GF-D8 (cell line): Measurements from ENCODE around the gene HDAC1.

ENCODE experiments used
- DNase-seq: peaks from one replicate; lab custom pipeline; 2025; lab: John Stamatoyannopoulos, UW

The HDAC1 gene

DNA sequence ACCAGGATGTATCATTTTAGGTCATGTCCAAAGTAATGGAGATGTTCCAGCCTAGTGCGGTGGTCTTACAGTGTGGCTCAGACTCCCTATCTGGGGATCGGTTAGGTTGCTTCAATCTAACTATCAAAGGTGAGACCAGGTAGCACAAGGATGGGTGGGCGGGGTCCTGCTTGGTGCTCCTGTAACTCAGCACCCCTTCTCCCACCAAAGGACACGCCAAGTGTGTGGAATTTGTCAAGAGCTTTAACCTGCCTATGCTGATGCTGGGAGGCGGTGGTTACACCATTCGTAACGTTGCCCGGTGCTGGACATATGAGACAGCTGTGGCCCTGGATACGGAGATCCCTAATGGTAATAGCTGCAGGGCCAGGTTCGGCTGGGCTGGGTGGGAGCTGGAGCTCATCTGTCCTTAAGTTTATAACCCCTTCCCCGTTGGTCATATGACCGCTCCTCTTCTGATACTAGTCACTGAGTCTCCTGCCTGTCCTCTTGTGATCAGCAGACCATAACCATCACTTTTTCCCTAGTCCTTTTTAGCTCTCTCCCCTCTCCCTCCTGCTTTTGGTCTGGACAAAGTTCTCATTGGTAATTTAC lies 38.8 kb downstream of the HDAC1 start:
- DNase-seq: no peak

DNA sequence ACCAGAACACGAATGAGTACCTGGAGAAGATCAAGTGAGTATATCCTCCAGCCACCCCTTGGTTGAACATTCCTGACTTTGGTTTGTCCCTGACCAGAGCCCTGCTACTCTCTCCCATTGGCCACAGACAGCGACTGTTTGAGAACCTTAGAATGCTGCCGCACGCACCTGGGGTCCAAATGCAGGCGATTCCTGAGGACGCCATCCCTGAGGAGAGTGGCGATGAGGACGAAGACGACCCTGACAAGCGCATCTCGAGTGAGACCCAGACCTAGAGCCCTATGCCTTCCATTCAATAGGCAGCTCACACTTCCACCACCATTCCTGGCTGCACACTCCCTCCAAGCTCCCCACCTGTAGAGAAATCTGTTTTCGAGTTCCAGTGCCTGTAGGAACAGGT lies 39.7 kb downstream of the HDAC1 start:
- no peak for DNase-seq

DNA sequence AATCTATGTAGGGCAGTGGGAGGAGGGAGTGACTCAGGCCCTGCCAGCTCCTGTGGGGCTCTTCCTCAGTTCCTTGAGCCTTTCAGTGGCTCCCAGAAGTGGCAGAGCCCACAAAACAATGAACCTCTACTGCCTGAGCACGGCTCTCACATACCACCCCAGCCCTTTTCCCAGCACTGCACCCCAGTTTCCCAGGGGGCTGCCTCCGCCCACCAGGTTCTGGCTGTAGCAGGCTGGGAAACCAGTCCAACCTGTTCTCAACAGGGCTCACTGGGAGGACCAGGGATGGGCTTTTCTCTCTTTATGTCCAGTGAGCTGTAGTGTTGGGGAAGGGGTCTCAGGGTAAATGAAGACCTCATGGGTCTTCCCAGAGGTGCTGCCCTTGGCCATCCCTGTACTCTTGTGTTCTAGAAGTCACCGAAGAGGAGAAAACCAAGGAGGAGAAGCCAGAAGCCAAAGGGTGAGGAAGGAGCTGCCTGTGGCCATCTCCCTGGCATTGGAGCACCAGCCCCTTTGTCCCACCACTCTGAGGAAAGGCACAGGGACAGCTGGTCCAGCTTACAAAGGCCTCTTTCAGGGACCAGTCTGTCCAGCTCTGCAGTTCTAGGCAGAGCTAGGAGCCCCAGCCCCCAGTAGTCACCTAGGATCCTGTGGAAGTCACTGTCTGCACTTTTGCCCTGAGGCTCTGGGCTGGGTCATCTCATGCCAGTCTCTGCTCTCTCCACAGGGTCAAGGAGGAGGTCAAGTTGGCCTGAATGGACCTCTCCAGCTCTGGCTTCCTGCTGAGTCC lies 40.6 kb downstream of the HDAC1 start:
- no peak for DNase-seq

DNA sequence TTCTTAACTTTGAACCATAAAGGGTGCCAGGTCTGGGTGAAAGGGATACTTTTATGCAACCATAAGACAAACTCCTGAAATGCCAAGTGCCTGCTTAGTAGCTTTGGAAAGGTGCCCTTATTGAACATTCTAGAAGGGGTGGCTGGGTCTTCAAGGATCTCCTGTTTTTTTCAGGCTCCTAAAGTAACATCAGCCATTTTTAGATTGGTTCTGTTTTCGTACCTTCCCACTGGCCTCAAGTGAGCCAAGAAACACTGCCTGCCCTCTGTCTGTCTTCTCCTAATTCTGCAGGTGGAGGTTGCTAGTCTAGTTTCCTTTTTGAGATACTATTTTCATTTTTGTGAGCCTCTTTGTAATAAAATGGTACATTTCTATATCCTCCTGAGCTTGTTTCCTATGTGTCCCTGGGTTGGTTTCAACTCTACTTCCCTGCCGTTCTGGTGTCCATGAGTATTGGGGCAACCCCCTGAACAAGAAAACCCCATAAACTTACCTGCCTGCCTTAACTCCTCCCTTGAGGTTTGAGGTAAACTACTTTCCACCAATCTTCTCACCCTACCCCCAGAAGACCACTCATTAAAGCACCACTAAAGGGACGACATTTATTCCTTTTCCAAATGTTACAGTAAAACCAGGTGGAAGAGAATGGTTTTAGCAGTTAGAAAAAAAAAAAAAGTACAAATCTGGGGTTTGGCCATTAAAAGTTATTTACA lies 41.5 kb downstream of the HDAC1 start:
- no peak for DNase-seq

DNA sequence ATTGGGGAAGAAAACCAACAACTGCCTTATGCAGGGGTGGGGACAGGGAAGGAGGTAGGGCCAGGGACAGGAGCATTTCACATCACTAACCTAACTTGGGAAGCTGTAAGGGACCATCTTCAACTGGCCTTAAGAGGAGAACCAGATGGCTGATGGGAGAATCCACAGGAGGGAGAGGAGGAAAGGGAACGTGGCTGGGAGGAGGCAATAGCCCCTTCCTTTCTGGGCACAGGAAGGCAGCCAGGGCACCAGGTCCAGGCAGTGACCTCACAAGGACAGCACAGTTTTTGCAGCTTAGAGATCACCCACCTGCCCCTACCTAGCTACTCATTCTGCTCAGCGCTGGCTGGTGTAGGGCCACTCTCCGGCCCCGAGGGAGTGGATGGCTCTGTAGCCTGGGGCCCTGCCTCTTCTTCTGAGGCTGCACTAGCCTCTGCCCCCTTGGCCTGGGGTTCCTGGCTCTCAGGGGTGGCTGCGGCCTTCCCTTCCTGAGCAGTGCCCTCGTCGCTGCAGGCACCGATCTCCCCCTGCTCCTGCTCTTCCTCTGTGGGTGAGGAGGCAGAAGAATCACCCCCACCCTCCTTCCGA lies 42.5 kb downstream of the HDAC1 start:
- no peak for DNase-seq

DNA sequence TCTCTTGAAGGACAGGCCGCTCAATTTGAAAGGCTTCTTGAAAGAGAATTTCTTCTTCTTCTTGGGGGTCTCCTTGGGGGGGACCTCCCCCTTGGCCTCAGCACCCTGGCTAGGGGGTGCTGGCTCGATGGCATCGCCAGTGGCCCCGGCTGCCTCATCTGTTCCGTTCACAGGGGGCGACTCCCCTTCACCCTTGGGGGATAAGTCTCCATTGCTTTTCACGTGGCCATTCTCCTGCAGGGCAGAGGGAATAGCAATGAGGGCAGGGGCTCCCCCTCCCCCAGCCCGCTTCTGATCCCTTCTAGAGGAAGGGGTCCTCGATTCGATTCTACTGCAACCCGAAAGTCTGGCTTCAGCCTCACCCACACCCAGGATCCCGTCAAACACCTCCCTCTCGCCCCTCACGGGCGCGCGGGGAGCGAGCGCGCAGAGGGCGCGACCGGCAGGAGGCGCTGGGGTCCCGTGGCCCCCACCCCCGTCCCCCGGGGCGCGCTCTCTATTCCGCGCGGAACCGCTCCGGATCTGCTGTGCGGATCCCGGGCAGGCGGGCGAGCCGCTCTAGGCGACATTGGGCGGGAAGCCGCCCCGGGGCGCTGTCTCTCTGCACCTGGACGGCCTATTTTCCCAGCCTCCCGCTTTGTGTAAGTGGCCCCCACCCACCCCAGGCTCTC lies 43.1 kb downstream of the HDAC1 start:
- DNase-seq: no peak

DNA sequence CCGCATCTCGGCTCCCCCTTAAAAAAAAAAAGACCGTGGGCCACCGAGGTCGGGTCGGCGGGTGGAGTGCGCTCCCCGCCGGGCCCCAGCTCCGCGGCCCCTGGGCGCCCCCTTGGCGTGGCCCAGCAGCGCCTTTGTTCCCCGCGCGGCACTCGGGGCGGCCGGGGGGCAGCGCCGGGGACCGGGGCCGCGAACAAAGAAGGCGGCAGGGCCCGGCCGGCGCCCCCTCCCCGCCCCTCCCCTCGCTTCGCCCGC lies 43.6 kb downstream of the HDAC1 start:
- no peak for DNase-seq

DNA sequence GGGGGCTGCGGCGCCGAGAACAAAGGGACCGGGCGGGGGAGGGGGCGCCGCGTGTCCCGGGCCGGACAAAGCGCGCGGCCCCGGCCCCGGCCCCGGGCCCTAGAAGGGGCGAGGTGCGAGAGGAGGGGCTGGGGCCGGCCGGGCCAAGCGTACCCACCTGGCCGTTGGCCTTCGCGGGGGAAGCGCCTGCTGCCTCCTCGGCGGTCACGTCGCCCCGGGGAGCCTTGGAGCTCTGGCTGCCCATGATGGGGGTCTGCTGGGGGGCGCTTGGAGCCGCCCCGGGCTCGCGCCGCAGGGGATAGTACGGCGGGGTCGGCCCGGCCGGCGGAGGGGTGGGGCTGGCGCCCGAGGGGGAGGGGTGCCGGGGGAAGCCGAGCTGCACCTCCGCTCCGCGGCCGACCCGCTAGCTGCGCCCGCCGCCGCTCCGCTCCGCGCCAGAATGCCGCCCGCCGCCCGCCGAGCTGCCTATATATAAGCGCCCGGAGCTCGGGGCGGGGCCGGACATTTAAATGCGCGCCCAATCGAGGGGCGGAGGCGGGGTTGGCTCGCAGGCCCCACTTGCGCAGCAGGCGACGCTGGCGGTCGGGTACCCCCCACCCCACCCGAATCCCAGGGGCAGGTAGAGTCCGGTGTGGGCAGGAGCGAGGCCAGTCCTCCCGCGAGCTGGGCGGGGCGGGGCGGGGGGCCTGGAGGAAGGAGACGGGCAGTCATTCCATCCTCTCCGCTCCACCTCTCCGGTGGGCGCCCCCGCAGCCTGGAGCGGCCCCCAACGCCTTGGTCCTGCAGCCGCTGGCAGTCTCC lies 44.1 kb downstream of the HDAC1 start, which contains the start of gene MARCKSL1:
Gene MARCKSL1 (minus strand): TSS at position 444 of the 801 bp plus-strand sequence. CDS start 200 bp downstream, at position 244.
- no peak for DNase-seq

DNA sequence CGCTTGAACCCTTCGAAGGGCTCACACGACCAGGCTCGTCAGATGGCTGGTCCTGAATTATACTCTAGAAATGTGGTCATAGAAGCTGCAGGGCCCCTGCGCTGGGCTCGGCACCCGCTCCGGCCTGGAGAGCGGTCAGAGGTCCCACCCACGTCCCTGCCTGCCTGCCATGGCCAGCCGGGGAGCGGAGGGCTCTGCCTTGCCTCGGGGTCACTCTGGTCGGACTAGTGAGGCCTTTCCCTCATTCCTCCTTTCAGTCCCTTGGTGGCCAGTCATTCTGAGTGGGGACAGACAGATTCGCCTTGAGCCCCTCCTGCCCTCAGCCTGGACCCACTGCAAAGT lies 44.7 kb downstream of the HDAC1 start:
- no peak for DNase-seq

DNA sequence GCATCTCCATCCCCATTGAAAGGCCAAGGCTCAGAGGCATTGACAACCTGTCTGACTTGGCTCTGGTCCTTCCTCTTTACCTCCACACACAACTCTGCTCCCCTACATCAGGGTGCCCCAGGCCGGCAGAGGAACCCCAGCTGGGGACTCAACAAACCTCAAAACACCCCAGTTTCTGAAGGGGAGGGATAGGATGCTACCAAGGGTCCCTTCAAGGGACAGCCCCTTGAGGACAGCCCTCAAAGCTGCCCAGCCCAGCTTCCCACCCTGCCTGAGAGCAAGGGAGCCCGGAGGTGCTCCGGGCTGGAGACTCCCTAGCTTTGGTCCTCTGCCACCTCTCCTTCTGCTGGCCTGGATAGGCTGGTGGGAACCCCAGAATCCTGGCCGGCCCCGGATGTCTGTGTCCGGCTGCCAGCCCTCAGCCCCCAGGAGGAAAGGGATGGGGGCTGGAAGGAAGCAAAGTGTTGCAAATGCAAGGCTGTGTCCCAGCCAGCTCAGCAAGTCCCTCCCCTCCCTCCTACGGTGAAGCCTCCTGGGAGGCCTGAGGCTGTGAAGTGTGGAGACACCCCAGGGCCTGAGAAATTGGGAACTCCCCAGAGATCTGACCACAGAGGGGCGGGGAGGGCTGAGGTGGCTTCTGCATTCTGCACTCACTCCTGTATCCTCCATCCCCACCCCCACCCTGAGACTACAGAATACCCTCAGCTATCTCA lies 45.2 kb downstream of the HDAC1 start:
- peak; percentile 78 for DNase-seq

DNA sequence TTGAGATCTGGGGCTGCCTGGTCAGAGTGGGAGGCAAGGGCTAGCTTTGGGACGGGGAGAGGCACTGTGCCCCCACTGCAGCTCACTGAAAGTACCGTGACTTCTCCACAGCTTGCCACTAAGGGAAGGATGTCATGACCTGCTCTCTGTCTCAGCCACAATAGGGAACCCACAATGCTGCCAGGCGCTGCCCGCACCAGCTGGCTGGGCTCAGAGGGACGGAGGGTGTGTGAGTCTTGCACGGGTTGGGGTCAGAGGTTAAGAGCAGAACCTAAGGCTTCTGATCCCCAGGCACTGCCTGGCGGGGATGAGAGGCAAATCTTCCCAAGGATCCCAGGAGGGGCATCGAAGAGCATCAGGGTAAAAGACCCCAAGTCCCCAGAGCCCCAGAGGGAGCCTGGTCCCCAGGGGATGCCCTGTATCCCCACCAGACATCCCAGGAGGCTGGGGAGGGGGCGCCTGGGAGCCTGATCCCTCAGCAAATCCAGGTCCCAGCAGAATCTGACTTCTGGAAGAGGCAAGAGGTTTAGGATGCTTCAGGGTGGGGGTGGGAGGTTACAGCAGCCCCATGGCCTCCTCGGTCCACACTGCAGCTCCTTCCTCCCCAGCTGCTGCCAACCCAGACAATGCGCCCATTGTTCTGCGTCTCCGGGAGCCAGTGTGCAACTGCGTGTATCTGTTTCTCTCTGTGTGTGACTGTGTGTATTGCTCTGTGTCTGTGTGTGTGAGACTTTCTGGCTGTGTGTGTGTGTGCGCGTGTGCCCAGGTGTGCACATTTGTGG lies 46.2 kb downstream of the HDAC1 start:
- DNase-seq: peak; percentile 43

DNA sequence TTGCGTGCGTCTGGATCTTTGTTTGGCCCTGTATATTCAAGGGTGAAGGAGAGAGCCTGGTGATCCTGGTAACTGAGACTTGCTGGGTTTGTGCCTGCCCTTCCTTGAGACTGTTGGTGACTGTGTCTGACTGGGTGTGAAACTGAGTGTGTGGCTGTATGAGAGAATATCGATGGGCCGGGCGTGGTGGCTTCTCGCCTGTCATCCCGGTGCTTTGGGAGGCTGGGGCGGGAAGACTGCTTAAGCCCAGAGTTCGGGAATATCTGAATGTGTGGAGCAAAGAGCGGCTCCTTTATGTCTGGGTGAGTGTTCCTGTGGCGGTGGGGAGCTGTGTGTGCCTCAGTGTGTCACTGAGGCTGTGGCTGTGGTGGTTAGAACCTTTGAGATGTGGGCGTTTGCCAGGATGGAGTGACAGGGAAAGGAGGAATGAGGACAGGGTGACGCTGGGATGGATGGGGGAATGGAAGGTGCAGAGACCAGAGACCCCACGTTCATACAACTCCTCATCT lies 46.8 kb downstream of the HDAC1 start:
- no peak for DNase-seq

DNA sequence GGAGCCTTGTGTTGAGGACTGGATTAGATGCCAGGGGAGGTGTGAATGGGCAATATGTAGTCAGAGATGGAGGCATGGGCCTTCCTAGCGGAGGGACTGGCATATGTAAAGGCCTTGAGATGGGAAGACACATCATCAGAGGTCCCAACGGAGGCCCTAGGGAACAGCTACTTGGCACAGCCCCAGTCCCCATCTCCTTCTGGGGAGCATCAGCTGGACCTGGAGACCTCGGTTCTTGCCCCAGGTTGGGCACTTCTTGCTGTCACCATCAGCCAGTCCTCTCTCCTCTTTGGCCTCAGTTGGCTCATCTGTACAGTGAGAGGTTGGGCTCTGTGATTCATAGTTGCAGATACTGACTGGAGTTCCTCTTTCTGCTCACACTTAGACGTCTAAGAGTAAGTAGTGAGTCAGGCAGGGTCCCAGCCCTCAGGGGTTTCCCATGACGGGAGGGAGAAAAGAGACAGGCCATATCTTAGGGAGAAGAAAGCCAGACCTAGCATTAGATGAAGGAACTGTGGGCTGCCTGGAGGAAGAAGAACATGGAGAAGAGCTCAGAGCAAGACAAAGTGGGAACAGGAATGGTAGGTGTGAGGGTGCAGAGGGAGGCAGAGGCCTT lies 47.6 kb downstream of the HDAC1 start:
- no peak for DNase-seq

DNA sequence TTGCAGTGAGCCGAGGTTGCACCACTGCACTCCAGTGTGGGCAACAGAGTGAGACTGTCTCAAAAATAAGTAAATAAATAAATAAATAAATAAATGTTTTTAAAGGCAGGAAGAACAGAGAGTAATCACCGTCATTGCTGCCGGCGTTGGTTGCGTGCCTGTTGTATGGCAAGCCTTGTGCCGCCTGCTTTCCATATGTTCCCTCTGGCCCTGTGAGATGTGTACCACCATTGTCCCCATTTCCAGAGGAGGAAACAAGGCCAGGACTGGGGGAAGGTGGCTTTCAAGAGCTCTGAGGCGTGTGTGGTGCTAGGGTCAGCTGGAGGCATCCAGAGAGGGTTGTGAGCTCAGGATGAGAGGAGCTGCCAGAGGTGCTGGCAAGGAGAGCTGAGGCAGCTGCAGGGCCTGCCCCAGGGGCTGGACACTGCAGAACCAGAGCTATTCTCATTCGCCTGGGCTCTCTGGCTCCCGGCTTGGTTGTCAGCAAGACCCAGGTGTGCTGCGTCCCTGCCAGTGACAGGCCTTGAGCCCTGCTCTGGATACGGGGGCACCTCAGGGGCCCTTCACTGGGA lies 49.4 kb downstream of the HDAC1 start:
- DNase-seq: no peak

DNA sequence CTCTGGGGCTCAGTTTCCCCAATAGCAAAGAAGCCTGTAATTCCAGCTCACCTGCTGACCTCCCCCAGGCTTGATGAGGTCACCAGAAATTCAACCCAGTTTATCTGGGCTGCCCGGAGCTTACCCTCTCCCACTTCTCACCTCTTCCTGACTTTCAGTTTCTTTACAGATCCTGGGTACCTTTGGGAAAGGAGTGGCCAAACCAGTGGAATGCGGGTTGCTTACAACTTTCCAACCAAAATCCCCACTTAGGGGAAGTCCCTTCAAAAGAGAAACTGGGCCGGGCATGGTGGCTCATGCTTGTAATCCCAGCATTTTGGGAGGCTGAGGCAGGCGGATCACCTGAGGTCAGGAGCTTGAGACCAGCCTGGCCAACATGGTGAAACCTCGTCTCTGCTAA lies 50.1 kb downstream of the HDAC1 start:
- DNase-seq: no peak

DNA sequence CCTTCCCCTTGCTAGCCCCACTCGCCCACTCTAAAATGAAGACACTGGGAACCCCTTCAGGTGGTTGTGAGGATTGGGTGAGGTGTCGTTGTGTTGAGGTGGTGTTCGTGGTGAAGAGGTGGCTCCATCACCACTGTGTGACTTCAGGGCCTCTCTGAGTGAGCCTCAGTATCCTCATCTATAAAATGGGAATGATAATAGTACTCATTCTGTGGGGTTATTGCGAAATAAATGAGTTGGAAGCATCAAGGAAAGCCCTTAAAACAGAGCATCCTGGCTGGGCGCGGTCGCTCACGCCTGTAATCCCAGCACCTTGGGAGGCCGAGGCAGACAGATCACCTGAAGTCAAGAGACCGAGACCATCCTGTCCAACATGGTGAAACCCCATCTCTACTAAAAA lies 50.8 kb downstream of the HDAC1 start:
- no peak for DNase-seq

DNA sequence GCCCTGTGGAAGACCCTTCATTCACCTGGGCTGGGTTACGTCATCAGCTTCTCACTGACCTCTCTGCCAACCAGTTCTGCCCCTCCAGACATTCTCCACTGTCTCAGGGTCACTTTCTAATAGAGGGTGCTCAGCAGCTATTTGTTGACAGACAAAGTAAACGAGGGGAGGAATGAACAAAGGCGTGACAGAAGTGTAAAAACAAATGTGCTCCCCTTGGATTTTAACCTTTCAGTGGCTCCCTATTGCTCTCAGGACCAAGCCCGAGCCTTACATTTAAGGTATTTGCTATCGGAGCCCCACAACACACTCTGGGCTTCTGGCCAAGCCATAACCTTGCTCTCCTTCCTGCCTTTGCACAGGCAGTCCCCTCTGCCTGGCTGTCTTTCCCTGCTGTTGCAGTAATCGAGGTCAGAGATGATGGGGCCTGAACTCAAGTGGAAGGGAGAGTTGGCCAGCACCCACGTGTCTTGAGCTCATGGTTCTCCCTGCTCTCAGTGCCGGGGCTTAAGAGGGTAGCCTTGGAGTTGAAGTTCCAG lies 53.5 kb downstream of the HDAC1 start:
- peak; percentile 53 for DNase-seq

DNA sequence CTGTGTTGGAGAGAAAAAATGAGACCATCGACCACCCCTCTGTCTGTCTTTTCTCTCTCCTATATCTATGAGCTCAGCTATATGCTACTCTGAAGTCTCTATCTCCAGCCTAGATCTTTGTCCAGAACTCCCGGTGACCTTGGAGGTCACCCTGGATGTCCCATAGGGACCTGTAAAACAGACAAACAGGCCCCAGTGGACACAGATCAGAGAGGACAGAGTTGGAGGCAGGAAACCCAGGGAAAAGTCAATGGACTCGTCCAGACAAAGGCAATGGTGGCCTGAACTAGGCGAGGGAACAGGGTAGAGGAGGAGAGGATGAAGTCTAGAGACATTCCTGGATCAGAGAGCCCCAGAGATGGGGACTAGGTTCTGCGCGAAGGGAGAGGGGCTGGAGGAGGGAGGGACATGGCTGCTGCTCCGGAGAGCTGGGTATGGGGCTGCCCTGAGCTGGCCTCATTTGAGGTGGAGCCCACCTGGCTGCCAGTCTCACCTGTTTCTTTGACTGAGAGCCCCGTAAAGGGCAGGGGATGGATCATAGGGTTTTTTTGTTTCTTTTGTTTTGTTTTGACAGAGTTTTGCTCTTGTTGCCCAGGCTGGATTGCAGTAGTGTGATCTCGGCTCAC lies 54.8 kb downstream of the HDAC1 start:
- no peak for DNase-seq
